Measurements from ENCODE around the gene DDX20. TPM values are rescaled to one million over a fixed set of nuclear protein-coding genes. Genes with fewer than 3 reads are reported as not detected.
A peak's percentile ranks its signal among the peaks of the same experiment; 100 is the strongest.

DDX20 gene
- total and polyA plus RNA-seq, 3 experiments from 2014 or later: 9.8 to 22.7 (median 21.8) TPM

DNA sequence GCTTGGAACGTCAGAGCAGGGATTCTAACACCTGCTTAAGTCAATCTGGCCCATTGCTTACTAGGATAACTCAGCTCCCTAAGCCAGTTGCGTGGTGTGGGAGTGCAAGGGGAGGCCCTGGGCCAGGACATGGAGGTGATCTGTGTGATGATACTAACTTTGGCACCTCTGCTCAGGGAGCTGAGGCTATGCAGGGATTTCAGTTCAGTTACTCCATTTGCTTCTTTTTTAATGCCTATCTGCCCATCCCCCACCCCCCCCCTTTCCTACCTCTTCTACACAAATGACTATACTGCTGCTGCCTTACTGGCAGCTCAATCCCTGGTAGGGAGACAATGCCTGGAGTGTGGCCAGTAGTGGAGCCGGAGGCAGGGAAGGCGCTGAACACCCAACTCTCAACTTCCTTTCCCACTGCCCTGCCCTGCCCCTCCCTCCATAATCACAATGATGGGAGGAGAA is 36.0 kb upstream of the DDX20 start:
- ChIA-PET POLR2A (no interaction called here), CTCF (interaction anchor here (1.2 kb wide), 1 partner anchor 14 kb away, joined by 3 read pairs; no protein-coding TSS in a partner anchor)
- peaks cover 15 to 29% (median 27%) of the 10 kb centered on the region in 3 donors for H3K4me1 Mint-ChIP-seq
- no peak overlapping the region for H3K4me3 ChIP-seq (ENCODE audit: low read length)
- H3K36me3 Mint-ChIP-seq: peaks cover 3 to 23% (median 5%) of the 10 kb centered on the region in 3 donors
- peak overlapping the region in 3 of 8 donors; percentile 40 to 75 (median 74) for H3K27ac Mint-ChIP-seq
- H3K27me3 ChIP-seq (ENCODE audit: insufficient read depth, low read length, poor library complexity, severe bottlenecking): no peaks in the 10 kb centered on the region
- no peak overlapping the region for H3K27ac ChIP-seq (ENCODE audit: low read depth, low read length)
- H3K9me3 Mint-ChIP-seq: no peaks in the 10 kb centered on the region
- peaks cover 10% of the 10 kb centered on the region for H3K4me1 ChIP-seq (ENCODE audit: insufficient read depth, low read length)
- H3K9me3 ChIP-seq (ENCODE audit: low read length): no peaks in the 10 kb centered on the region
- no peak overlapping the region for H3K4me3 Mint-ChIP-seq
- no peak for DNase-seq
- no peaks in the 10 kb centered on the region for H3K36me3 ChIP-seq (ENCODE audit: insufficient read depth, low read length)
- peaks cover 0 to 2% of the 10 kb centered on the region in 2 donors for H3K27me3 Mint-ChIP-seq

DNA sequence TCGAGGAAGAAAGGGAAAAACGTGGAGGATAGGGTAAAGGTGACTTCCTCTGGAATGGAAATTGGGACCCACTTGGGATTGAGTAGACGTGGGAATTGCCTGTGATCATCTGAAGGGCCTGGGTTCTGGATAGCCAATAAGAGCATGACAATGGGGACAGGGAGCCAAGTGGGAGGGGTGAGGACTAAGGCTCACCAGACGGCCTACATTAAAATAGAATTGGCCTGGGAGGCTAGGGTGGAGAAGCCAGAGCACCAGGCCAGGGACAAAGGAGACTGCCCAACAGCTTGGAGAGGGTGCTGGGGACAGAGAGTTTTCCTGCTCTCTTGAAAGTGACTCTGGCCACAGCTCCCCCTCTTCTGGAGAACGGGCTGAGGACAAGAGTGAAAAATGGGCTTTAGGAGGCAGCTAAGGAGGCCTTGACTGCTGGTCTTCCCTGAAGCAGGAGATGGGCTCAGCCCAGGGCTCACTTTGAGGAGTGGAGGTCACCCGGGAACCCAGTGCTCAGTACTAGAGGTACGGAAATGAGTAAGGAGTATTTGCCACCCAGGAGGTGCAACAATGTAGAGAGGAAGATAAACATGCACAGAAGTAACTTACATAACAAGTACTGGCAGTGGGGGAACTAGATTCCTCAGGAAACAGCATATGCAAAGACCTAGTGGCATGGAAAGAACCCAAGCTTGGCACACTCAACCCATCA is 35.3 kb upstream of the DDX20 start:
- H3K27ac Mint-ChIP-seq: peak overlapping the region; percentile 26 to 85 (median 63)
- H3K27me3 Mint-ChIP-seq: peaks cover 0 to 2% of the 10 kb centered on the region in 2 donors
- H3K4me3 Mint-ChIP-seq: no peak overlapping the region
- CTCF ChIA-PET: interaction anchor here (1.2 kb wide), 1 partner anchor 15 kb away, joined by 3 read pairs; no protein-coding TSS in a partner anchor
- POLR2A ChIA-PET: no interaction called here
- Histone ChIP-seq H3K27me3 (ENCODE audit: insufficient read depth, low read length, poor library complexity, severe bottlenecking) (no peaks in the 10 kb centered on the region), H3K9me3 (ENCODE audit: low read length) (no peaks in the 10 kb centered on the region), H3K36me3 (ENCODE audit: insufficient read depth, low read length) (no peaks in the 10 kb centered on the region), H3K27ac (ENCODE audit: low read depth, low read length) (no peak overlapping the region), H3K4me1 (ENCODE audit: insufficient read depth, low read length) (peaks cover 10% of the 10 kb centered on the region), H3K4me3 (ENCODE audit: low read length) (no peak overlapping the region)
- H3K9me3 Mint-ChIP-seq: no peaks in the 10 kb centered on the region
- peaks cover 16 to 29% (median 27%) of the 10 kb centered on the region in 3 donors for H3K4me1 Mint-ChIP-seq
- no peak for DNase-seq
- H3K36me3 Mint-ChIP-seq: peaks cover 3 to 18% (median 5%) of the 10 kb centered on the region in 3 donors

DNA sequence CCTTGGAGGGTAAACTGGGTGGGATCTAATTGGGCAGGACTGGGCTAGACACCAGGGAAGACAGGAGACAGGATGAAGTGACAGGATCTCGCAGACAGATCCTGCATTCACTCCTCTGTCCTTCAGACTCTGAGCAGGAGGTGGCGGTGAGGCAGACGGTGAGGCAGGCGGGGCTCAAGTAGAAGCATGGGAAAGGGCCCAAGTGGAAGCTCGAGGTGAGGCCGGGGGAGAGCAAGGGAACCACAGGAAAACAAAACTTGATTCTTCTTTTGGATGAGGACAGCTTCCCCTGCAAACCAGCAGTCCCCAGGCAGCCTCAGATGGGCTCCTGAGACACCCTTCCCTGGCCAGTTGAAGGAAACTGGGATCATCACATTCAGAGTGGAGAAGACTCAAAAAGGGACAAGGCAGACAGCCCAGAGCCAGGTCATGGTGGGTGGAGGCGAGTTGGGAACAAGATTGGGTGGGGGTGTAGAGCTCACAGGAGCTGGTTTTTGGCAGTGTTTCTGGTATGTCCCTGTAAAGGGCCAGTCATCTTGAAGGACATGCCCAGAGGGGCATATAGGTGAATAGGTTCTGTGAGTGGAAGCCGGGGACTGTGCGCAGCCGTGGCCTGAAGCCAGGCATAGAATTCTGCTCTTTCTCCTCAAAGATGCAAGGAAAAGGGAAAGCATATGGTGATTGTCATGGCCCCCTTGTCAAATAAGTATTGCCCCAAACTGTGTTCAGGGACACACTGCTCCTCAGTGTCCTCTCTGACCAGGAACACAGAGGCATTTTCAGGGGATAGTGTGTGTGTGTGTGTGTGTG is 34.5 kb upstream of the DDX20 start:
- ChIA-PET CTCF (no interaction called here), POLR2A (no interaction called here)
- Mint-ChIP-seq H3K4me3 (no peak overlapping the region), H3K27ac (peak overlapping the region; percentile 38 to 85 (median 80)), H3K27me3 (peaks cover 0 to 2% of the 10 kb centered on the region in 2 donors), H3K36me3 (peaks cover 3 to 14% (median 5%) of the 10 kb centered on the region in 3 donors), H3K4me1 (peaks cover 16 to 29% (median 27%) of the 10 kb centered on the region in 3 donors), H3K9me3 (no peaks in the 10 kb centered on the region)
- Histone ChIP-seq H3K27me3 (ENCODE audit: insufficient read depth, low read length, poor library complexity, severe bottlenecking) (no peaks in the 10 kb centered on the region), H3K4me3 (ENCODE audit: low read length) (no peak overlapping the region), H3K9me3 (ENCODE audit: low read length) (no peaks in the 10 kb centered on the region), H3K36me3 (ENCODE audit: insufficient read depth, low read length) (no peaks in the 10 kb centered on the region), H3K4me1 (ENCODE audit: insufficient read depth, low read length) (peaks cover 10% of the 10 kb centered on the region), H3K27ac (ENCODE audit: low read depth, low read length) (no peak overlapping the region)
- DNase-seq: no peak

DNA sequence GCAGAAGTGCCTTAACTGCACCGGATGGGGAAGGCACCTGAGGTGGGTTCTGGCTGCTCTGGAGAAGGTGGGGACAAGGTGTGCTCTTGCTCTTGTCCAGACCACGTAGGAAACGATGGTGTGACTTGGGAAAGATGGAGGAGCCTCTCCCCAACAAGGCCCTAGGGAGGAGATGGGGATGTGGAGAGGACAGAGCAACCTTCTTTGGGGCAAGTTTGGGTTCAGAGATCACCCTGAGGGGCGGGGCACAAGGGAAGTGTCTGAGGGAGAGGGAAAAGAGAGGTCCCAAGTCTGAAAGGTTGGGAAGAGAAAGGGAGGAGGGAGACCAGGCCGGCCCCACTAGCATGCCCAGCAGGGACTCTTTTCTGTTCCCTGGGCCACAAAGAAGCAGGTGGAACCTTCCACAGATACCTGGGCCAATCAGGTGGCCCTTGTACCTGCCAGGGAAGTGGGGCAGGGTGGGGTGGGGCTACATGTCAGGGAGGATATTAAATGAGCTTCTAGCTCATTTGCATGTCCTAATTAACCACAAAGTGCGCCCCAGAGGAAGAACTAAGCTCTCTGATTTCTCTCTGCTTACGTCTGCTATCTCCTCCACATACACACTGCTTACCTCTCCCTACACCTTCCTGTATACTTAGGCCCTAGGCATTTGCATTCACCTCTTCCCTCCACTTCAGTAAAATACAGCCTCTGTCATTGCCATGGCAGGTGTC is 32.5 kb upstream of the DDX20 start:
- Histone ChIP-seq H3K27me3 (ENCODE audit: insufficient read depth, low read length, poor library complexity, severe bottlenecking) (no peaks in the 10 kb centered on the region), H3K4me1 (ENCODE audit: insufficient read depth, low read length) (peaks cover 10% of the 10 kb centered on the region), H3K36me3 (ENCODE audit: insufficient read depth, low read length) (no peaks in the 10 kb centered on the region), H3K27ac (ENCODE audit: low read depth, low read length) (no peak overlapping the region), H3K9me3 (ENCODE audit: low read length) (no peaks in the 10 kb centered on the region), H3K4me3 (ENCODE audit: low read length) (no peak overlapping the region)
- peaks cover 16 to 27% (median 27%) of the 10 kb centered on the region in 3 donors for H3K4me1 Mint-ChIP-seq
- no peak overlapping the region for H3K4me3 Mint-ChIP-seq
- POLR2A ChIA-PET: no interaction called here
- peaks cover 0 to 2% of the 10 kb centered on the region in 2 donors for H3K27me3 Mint-ChIP-seq
- H3K9me3 Mint-ChIP-seq: no peaks in the 10 kb centered on the region
- CTCF ChIA-PET: no interaction called here
- DNase-seq: peak in 1 of 5 donors; percentile 29
- peak overlapping the region; percentile 19 to 91 (median 78) for H3K27ac Mint-ChIP-seq
- H3K36me3 Mint-ChIP-seq: no peaks in the 10 kb centered on the region

DNA sequence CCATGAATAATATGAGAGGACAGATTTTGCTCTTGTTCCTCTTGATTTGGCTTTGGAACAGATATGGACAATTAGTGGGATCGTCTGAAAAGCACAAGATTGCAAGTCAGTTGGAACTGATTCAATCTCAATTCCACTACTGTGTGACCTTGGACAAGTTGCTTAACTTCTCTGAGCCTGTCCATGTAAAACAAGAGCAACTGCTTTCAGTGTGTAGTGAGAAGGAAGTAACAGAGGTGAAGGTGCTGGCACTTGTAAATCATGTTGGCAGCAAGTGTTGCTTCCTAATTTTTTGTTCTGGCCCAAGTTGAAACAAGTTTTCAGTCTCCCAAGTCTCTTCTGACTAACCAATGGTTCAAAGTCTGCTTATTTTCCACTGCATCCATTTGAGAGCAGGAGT is 31.8 kb upstream of the DDX20 start:
- peaks cover 0 to 2% of the 10 kb centered on the region in 2 donors for H3K27me3 Mint-ChIP-seq
- peaks cover 16 to 27% (median 27%) of the 10 kb centered on the region in 3 donors for H3K4me1 Mint-ChIP-seq
- no peak overlapping the region for H3K4me3 Mint-ChIP-seq
- Histone ChIP-seq H3K27me3 (ENCODE audit: insufficient read depth, low read length, poor library complexity, severe bottlenecking) (no peaks in the 10 kb centered on the region), H3K27ac (ENCODE audit: low read depth, low read length) (no peak overlapping the region), H3K9me3 (ENCODE audit: low read length) (no peaks in the 10 kb centered on the region), H3K4me1 (ENCODE audit: insufficient read depth, low read length) (peaks cover 10% of the 10 kb centered on the region), H3K4me3 (ENCODE audit: low read length) (no peak overlapping the region), H3K36me3 (ENCODE audit: insufficient read depth, low read length) (no peaks in the 10 kb centered on the region)
- ChIA-PET POLR2A (no interaction called here), CTCF (no interaction called here)
- no peaks in the 10 kb centered on the region for H3K9me3 Mint-ChIP-seq
- DNase-seq: no peak
- peak overlapping the region in 7 of 8 donors; percentile 3 to 88 (median 59) for H3K27ac Mint-ChIP-seq
- H3K36me3 Mint-ChIP-seq: no peaks in the 10 kb centered on the region

DNA sequence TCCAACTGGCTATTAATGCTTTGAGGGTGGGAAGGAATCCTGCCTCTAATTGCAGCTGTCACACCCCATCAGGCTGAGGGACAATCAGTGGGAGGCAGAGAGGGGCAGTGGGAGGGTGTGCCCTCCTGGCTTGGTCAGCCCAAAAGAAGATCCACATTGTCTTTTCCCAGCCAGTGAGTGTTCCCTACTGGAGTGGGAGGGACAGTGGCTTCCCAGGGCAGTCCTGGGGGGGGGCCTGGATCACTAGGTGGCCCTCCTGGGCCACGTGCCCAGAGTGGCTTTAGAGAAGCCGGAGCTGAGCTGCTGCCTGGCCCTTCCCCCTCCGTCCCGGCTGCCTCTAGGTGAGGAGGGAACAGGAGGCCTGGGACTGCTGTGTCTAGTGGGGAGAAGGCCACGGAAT is 30.5 kb upstream of the DDX20 start:
- peaks cover 0 to 2% of the 10 kb centered on the region in 2 donors for H3K27me3 Mint-ChIP-seq
- DNase-seq: no peak

DNA sequence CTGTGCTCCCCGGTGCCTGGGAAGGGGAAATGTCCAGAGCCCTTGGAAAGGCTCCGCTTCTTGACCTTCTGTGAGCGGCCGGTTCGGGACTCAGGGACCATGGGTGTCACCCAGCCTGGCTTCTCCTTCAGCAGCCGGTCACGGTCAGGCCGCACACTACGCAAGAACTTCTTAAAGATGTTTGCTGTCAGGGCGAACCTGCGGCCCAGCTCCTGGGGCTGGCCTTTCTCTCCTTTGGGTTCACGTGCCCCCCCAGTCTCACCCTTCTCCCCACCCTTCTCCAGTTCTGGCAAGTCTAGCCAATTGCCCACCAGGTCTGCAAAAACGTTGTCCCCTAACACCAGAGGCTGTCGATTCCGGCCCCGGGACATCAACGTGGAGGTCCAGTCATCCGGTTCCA is 28.6 kb upstream of the DDX20 start:
- Histone ChIP-seq H3K4me3 (ENCODE audit: low read length) (no peak overlapping the region), H3K9me3 (ENCODE audit: low read length) (no peaks in the 10 kb centered on the region), H3K4me1 (ENCODE audit: insufficient read depth, low read length) (peaks cover 10% of the 10 kb centered on the region), H3K36me3 (ENCODE audit: insufficient read depth, low read length) (no peaks in the 10 kb centered on the region), H3K27ac (ENCODE audit: low read depth, low read length) (no peak overlapping the region), H3K27me3 (ENCODE audit: insufficient read depth, low read length, poor library complexity, severe bottlenecking) (no peaks in the 10 kb centered on the region)
- H3K36me3 Mint-ChIP-seq: peaks cover 0 to 2% (median 0%) of the 10 kb centered on the region in 3 donors
- H3K4me1 Mint-ChIP-seq: peaks cover 15 to 20% (median 19%) of the 10 kb centered on the region in 3 donors
- H3K27ac Mint-ChIP-seq: no peak overlapping the region
- peaks cover 0 to 2% of the 10 kb centered on the region in 2 donors for H3K27me3 Mint-ChIP-seq
- POLR2A ChIA-PET: no interaction called here
- no peak for DNase-seq
- CTCF ChIA-PET: no interaction called here
- H3K9me3 Mint-ChIP-seq: no peaks in the 10 kb centered on the region
- H3K4me3 Mint-ChIP-seq: no peak overlapping the region

More for the DNA sequence above, 30.5 kb upstream of the DDX20 start:
- ChIA-PET CTCF (interaction anchor here (1.3 kb wide), 1 partner anchor 13 kb away, joined by 3 read pairs; no protein-coding TSS in a partner anchor), POLR2A (no interaction called here)
- Mint-ChIP-seq H3K4me3 (no peak overlapping the region), H3K9me3 (no peaks in the 10 kb centered on the region), H3K36me3 (no peaks in the 10 kb centered on the region), H3K4me1 (peaks cover 16 to 27% (median 27%) of the 10 kb centered on the region in 3 donors), H3K27ac (no peak overlapping the region)
- no peaks in the 10 kb centered on the region for H3K36me3 ChIP-seq (ENCODE audit: insufficient read depth, low read length)
- no peaks in the 10 kb centered on the region for H3K27me3 ChIP-seq (ENCODE audit: insufficient read depth, low read length, poor library complexity, severe bottlenecking)
- H3K27ac ChIP-seq (ENCODE audit: low read depth, low read length): no peak overlapping the region
- H3K4me1 ChIP-seq (ENCODE audit: insufficient read depth, low read length): peaks cover 10% of the 10 kb centered on the region
- no peak overlapping the region for H3K4me3 ChIP-seq (ENCODE audit: low read length)
- no peaks in the 10 kb centered on the region for H3K9me3 ChIP-seq (ENCODE audit: low read length)

Data from CD8-positive, alpha-beta memory T cell (primary cell).